ENCODE measurements around the gene RNF34. TPM values are rescaled to one million over a fixed set of nuclear protein-coding genes. Genes with fewer than 3 reads are reported as not detected.

The RNF34 gene
- total RNA-seq, 1 experiment from 2014 or later, result 66.4 TPM

- Histone ChIP-seq H3K23ac (ENCODE audit: insufficient read length, low read depth, low read length) (no peak overlapping the region), H3K18ac (ENCODE audit: insufficient read length, low read depth, low read length) (no peak overlapping the region), H3K79me2 (ENCODE audit: insufficient read depth, low read length) (no peaks in the 10 kb centered on the region), H3K79me1 (ENCODE audit: insufficient read depth, low read depth, low read length, poor library complexity, severe bottlenecking) (no peaks in the 10 kb centered on the region), H4K8ac (replicated peaks; ENCODE audit: insufficient read length, low read depth, low read length) (no peak overlapping the region), H3K9ac (ENCODE audit: extremely low read depth, insufficient read length, low read length) (no peak overlapping the region), H3T11ph (ENCODE audit: low read length) (no peak overlapping the region), H3K9me3 (ENCODE audit: control insufficient read depth, low read depth, low read length) (no peaks in the 10 kb centered on the region), H3K4me1 (ENCODE audit: insufficient read depth, low read length) (no peaks in the 10 kb centered on the region; the same call in 1 of the 2 replicates), H3K4me2 (ENCODE audit: insufficient read depth, insufficient read length, low read length) (no peak overlapping the region), H2BK120ac (ENCODE audit: low read depth, low read length, poor library complexity, severe bottlenecking) (no peak overlapping the region), H2BK20ac (ENCODE audit: low read depth, low read length, poor library complexity, severe bottlenecking) (no peak overlapping the region), H2AFZ (ENCODE audit: low read length) (no peak overlapping the region), H3K23me2 (ENCODE audit: insufficient read length, low read depth, low read length, poor library complexity, severe bottlenecking) (no peaks in the 10 kb centered on the region), H4K91ac (ENCODE audit: insufficient read length, low read depth, low read length) (no peak overlapping the region), H2BK5ac (ENCODE audit: insufficient read length, low read length) (no peak overlapping the region), H3K56ac (ENCODE audit: insufficient read length, low read depth, low read length) (no peak overlapping the region), H3K14ac (ENCODE audit: insufficient read depth, low read length) (no peak overlapping the region), H3K27ac (ENCODE audit: insufficient read length, low read depth, low read length) (no peak overlapping the region), H4K20me1 (ENCODE audit: control insufficient read depth, insufficient read depth, insufficient read length) (no peaks in the 10 kb centered on the region), H2BK12ac (ENCODE audit: insufficient read length, low read depth, low read length) (no peak overlapping the region), H2BK15ac (ENCODE audit: low read depth, low read length) (no peak overlapping the region), H2AK5ac (ENCODE audit: insufficient read length, low read length) (no peak overlapping the region), H4K5ac (ENCODE audit: insufficient read length, low read depth, low read length) (no peak overlapping the region), H3K27me3 (ENCODE audit: insufficient read depth, low read length) (no peaks in the 10 kb centered on the region), H3K4ac (ENCODE audit: low read depth, low read length) (no peak overlapping the region)
- no CpG with 5 or more reads among the region's 6 CpGs for WGBS (ENCODE audit: extremely low coverage, insufficient read length, low lambda C conversion rate)
- peaks cover 2% of the 10 kb centered on the region; the same call in 1 of the 2 replicates for H3K27me3 Mint-ChIP-seq (ENCODE audit: low read depth)
- no peak overlapping the region for H3K27ac Mint-ChIP-seq
- H3K4me3 Mint-ChIP-seq, result no peak overlapping the region
- no peak for DNase-seq
- peaks cover 0 to 6% of the 10 kb centered on the region in 2 experiments; a peak in 1 of 5 replicates for H3K9me3 Mint-ChIP-seq
- H3K4me1 Mint-ChIP-seq, result no peaks in the 10 kb centered on the region
- no peak for TF ChIP-seq CTCF (conservative IDR thresholded peaks at IDR 0.05)
- H3K36me3 Mint-ChIP-seq (ENCODE audit: insufficient read depth in 1 of 3, low read depth in 3 of 3), result no peaks in the 10 kb centered on the region
These were observed 28.5 kb upstream of the RNF34 start for GRCh38 chr12:121371404-121371803.

All from H9 (cell line).